ENCODE results near the gene TTC23. TPM values are rescaled to one million over a fixed set of nuclear protein-coding genes. Genes with fewer than 3 reads are reported as not detected.

Gene TTC23
- total RNA-seq, 1 experiment from 2014 or later: 17.8 TPM

DNA sequence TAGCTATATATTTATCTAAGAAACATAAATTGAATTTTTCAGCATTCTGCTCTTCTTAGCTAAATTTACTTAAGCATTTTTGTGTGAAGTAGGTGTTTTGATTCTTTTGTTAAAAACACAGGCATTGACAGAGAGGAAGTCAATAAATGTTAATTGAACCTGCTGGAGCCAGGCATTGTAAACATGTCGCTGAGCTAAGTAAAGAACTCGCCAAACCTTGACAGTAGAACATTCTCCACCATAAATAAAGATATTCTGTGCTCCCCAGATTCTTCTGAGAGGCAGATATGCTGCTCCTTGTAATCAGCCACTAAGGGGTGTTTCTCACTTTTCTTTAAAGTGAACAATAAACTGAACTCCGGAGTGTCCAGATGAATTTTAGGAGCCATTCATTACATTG lies 106.1 kb downstream of the TTC23 start:
- Mint-ChIP-seq H3K9me3 (peaks cover 4% of the 10 kb centered on the region; the same call in 1 of the 2 replicates), H3K36me3 (peaks cover 18% of the 10 kb centered on the region), H3K4me1 (peaks cover 57% of the 10 kb centered on the region), H3K27ac (peak overlapping the region; percentile 85), H3K4me3 (no peak overlapping the region), H3K27me3 (ENCODE audit: low read depth) (no peaks in the 10 kb centered on the region)
- DNase-seq (ENCODE audit: low spot score): no peak
- ChIA-PET CTCF (interaction anchor here (0.9 to 2.0 kb wide), 5 partner anchors 9 to 43 kb away, joined by 3 to 5 read pairs (median 4); partner anchors contain the start of gene SYNM), POLR2A (interaction anchor here (0.5 to 0.8 kb wide), 2 partner anchors 54 to 90 kb away, joined by 3 read pairs; no protein-coding TSS in a partner anchor)
- ATAC-seq: no peak
- TF ChIP-seq TEAD4 (CRISPR knock-in tag; IDR thresholded peaks at IDR 0.05): no peak
- TF ChIP-seq MXD4 (CRISPR knock-in tag; IDR thresholded peaks at IDR 0.05; ENCODE audit: borderline replicate concordance): no peak
- no peak for TF ChIP-seq CREM (CRISPR knock-in tag; IDR thresholded peaks at IDR 0.05)
- TF ChIP-seq, protein P1, sequence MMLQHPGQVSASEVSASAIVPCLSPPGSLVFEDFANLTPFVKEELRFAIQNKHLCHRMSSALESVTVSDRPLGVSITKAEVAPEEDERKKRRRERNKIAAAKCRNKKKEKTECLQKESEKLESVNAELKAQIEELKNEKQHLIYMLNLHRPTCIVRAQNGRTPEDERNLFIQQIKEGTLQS (CRISPR knock-in tag; conservative IDR thresholded peaks at IDR 0.05): no peak
- TF ChIP-seq, protein P2, sequence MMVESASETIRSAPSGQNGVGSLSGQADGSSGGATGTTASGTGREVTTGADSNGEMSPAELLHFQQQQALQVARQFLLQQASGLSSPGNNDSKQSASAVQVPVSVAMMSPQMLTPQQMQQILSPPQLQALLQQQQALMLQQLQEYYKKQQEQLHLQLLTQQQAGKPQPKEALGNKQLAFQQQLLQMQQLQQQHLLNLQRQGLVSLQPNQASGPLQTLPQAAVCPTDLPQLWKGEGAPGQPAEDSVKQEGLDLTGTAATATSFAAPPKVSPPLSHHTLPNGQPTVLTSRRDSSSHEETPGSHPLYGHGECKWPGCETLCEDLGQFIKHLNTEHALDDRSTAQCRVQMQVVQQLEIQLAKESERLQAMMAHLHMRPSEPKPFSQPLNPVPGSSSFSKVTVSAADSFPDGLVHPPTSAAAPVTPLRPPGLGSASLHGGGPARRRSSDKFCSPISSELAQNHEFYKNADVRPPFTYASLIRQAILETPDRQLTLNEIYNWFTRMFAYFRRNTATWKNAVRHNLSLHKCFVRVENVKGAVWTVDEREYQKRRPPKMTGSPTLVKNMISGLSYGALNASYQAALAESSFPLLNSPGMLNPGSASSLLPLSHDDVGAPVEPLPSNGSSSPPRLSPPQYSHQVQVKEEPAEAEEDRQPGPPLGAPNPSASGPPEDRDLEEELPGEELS (CRISPR knock-in tag; IDR thresholded peaks at IDR 0.05): no peak
- TF ChIP-seq, protein P3, sequence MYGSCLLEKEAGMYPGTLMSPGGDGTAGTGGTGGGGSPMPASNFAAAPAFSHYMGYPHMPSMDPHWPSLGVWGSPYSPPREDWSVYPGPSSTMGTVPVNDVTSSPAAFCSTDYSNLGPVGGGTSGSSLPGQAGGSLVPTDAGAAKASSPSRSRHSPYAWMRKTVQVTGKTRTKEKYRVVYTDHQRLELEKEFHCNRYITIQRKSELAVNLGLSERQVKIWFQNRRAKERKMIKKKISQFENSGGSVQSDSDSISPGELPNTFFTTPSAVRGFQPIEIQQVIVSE (CRISPR knock-in tag; IDR thresholded peaks at IDR 0.05; ENCODE audit: borderline replicate concordance): no peak
- TF ChIP-seq ZNF396 (CRISPR knock-in tag; IDR thresholded peaks at IDR 0.05; ENCODE audit: borderline replicate concordance): no peak
- TF ChIP-seq, protein P4, sequence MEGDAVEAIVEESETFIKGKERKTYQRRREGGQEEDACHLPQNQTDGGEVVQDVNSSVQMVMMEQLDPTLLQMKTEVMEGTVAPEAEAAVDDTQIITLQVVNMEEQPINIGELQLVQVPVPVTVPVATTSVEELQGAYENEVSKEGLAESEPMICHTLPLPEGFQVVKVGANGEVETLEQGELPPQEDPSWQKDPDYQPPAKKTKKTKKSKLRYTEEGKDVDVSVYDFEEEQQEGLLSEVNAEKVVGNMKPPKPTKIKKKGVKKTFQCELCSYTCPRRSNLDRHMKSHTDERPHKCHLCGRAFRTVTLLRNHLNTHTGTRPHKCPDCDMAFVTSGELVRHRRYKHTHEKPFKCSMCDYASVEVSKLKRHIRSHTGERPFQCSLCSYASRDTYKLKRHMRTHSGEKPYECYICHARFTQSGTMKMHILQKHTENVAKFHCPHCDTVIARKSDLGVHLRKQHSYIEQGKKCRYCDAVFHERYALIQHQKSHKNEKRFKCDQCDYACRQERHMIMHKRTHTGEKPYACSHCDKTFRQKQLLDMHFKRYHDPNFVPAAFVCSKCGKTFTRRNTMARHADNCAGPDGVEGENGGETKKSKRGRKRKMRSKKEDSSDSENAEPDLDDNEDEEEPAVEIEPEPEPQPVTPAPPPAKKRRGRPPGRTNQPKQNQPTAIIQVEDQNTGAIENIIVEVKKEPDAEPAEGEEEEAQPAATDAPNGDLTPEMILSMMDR (IDR thresholded peaks at IDR 0.05): no peak
- TF ChIP-seq, protein P5, sequence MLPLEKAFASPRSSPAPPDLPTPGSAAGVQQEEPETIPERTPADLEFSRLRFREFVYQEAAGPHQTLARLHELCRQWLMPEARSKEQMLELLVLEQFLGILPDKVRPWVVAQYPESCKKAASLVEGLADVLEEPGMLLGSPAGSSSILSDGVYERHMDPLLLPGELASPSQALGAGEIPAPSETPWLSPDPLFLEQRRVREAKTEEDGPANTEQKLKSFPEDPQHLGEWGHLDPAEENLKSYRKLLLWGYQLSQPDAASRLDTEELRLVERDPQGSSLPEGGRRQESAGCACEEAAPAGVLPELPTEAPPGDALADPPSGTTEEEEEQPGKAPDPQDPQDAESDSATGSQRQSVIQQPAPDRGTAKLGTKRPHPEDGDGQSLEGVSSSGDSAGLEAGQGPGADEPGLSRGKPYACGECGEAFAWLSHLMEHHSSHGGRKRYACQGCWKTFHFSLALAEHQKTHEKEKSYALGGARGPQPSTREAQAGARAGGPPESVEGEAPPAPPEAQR (CRISPR knock-in tag; IDR thresholded peaks at IDR 0.05): no peak
- TF ChIP-seq, protein P6, sequence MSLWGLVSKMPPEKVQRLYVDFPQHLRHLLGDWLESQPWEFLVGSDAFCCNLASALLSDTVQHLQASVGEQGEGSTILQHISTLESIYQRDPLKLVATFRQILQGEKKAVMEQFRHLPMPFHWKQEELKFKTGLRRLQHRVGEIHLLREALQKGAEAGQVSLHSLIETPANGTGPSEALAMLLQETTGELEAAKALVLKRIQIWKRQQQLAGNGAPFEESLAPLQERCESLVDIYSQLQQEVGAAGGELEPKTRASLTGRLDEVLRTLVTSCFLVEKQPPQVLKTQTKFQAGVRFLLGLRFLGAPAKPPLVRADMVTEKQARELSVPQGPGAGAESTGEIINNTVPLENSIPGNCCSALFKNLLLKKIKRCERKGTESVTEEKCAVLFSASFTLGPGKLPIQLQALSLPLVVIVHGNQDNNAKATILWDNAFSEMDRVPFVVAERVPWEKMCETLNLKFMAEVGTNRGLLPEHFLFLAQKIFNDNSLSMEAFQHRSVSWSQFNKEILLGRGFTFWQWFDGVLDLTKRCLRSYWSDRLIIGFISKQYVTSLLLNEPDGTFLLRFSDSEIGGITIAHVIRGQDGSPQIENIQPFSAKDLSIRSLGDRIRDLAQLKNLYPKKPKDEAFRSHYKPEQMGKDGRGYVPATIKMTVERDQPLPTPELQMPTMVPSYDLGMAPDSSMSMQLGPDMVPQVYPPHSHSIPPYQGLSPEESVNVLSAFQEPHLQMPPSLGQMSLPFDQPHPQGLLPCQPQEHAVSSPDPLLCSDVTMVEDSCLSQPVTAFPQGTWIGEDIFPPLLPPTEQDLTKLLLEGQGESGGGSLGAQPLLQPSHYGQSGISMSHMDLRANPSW (CRISPR knock-in tag; conservative IDR thresholded peaks at IDR 0.05; ENCODE audit: low read depth): no peak
- no peak for TF ChIP-seq ZNF416 (CRISPR knock-in tag; IDR thresholded peaks at IDR 0.05)
- no peak for TF ChIP-seq ESRRA (CRISPR knock-in tag; IDR thresholded peaks at IDR 0.05; ENCODE audit: borderline replicate concordance)
- TF ChIP-seq, protein P7, sequence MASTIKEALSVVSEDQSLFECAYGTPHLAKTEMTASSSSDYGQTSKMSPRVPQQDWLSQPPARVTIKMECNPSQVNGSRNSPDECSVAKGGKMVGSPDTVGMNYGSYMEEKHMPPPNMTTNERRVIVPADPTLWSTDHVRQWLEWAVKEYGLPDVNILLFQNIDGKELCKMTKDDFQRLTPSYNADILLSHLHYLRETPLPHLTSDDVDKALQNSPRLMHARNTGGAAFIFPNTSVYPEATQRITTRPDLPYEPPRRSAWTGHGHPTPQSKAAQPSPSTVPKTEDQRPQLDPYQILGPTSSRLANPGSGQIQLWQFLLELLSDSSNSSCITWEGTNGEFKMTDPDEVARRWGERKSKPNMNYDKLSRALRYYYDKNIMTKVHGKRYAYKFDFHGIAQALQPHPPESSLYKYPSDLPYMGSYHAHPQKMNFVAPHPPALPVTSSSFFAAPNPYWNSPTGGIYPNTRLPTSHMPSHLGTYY (CRISPR knock-in tag; IDR thresholded peaks at IDR 0.05): no peak
- TF ChIP-seq RELA (CRISPR knock-in tag; IDR thresholded peaks at IDR 0.05; ENCODE audit: borderline replicate concordance): no peak
- TF ChIP-seq IRF2 (CRISPR knock-in tag; IDR thresholded peaks at IDR 0.05; ENCODE audit: borderline replicate concordance, low read depth): no peak
- no peak for TF ChIP-seq SP1 (CRISPR knock-in tag; conservative IDR thresholded peaks at IDR 0.05)
- TF ChIP-seq, protein P8, sequence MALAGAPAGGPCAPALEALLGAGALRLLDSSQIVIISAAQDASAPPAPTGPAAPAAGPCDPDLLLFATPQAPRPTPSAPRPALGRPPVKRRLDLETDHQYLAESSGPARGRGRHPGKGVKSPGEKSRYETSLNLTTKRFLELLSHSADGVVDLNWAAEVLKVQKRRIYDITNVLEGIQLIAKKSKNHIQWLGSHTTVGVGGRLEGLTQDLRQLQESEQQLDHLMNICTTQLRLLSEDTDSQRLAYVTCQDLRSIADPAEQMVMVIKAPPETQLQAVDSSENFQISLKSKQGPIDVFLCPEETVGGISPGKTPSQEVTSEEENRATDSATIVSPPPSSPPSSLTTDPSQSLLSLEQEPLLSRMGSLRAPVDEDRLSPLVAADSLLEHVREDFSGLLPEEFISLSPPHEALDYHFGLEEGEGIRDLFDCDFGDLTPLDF (CRISPR knock-in tag; IDR thresholded peaks at IDR 0.05): no peak
- no peak for TF ChIP-seq ELF4 (CRISPR knock-in tag; IDR thresholded peaks at IDR 0.05; ENCODE audit: low read depth)
- no peak for TF ChIP-seq TCF7 (CRISPR knock-in tag; IDR thresholded peaks at IDR 0.05; ENCODE audit: low read depth)
- TF ChIP-seq, protein P9, sequence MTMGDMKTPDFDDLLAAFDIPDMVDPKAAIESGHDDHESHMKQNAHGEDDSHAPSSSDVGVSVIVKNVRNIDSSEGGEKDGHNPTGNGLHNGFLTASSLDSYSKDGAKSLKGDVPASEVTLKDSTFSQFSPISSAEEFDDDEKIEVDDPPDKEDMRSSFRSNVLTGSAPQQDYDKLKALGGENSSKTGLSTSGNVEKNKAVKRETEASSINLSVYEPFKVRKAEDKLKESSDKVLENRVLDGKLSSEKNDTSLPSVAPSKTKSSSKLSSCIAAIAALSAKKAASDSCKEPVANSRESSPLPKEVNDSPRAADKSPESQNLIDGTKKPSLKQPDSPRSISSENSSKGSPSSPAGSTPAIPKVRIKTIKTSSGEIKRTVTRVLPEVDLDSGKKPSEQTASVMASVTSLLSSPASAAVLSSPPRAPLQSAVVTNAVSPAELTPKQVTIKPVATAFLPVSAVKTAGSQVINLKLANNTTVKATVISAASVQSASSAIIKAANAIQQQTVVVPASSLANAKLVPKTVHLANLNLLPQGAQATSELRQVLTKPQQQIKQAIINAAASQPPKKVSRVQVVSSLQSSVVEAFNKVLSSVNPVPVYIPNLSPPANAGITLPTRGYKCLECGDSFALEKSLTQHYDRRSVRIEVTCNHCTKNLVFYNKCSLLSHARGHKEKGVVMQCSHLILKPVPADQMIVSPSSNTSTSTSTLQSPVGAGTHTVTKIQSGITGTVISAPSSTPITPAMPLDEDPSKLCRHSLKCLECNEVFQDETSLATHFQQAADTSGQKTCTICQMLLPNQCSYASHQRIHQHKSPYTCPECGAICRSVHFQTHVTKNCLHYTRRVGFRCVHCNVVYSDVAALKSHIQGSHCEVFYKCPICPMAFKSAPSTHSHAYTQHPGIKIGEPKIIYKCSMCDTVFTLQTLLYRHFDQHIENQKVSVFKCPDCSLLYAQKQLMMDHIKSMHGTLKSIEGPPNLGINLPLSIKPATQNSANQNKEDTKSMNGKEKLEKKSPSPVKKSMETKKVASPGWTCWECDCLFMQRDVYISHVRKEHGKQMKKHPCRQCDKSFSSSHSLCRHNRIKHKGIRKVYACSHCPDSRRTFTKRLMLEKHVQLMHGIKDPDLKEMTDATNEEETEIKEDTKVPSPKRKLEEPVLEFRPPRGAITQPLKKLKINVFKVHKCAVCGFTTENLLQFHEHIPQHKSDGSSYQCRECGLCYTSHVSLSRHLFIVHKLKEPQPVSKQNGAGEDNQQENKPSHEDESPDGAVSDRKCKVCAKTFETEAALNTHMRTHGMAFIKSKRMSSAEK (CRISPR knock-in tag; IDR thresholded peaks at IDR 0.05; ENCODE audit: borderline replicate concordance): no peak

Data from WTC11 (cell line).